NCI-H1092 (cell line): Measurements from ENCODE around the gene TRIM34.
"Not testable (repeated sequence)": the region's sequence is repeated elsewhere in the genome, so short reads cannot be mapped to it uniquely, and the experiment has no call there.

ENCODE experiments used
- DNase-seq: peaks from one replicate; lab custom pipeline; 2025; lab: John Stamatoyannopoulos, UW

The TRIM34 gene

GRCh38 chr11:5684036-5684645, 59.3 kb downstream of the TRIM34 start:
- no peak for DNase-seq

GRCh38 chr11:5684646-5685362, 60.0 kb downstream of the TRIM34 start, which contains the start of gene TRIM5:
Gene TRIM5 (minus strand): TSS chr11:5685074. CDS start chr11:5680177, 4,897 bp downstream.
- DNase-seq, result no peak

- no peak for DNase-seq
Measured at GRCh38 chr11:5686426-5686825, 61.6 kb downstream of the TRIM34 start.

GRCh38 chr11:5688482-5688881, 63.7 kb downstream of the TRIM34 start:
- no peak for DNase-seq

DNA sequence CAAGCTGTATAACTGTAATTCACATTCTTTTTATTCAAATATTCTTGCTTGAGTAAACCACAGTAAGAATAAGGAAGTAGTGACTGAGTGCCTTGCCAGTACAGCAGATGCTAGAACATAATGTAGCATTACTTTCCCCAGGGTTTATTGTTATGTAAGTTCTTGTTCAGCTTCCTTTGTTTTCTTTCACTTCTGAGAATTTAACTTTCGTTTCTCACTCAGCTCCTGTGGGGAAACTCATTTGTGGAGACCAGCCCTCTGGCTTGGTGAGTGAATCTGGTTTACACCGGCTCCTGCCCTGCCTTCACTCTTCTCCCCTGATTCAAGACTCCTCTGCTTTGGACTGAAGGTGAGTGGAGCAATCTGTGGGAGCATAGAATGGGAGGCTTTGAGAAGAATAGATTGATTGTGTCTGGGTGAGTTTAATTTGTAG, 64.8 kb downstream of the TRIM34 start, which contains the start of gene TRIM22:
Gene TRIM22 (plus strand): TSS at position 240 of the 433 bp plus-strand sequence. CDS start 6,443 bp downstream, outside the sequence.
- no peak for DNase-seq

- no peak for DNase-seq
Measured at GRCh38 chr11:5690216-5690615, 65.4 kb downstream of the TRIM34 start.

DNA sequence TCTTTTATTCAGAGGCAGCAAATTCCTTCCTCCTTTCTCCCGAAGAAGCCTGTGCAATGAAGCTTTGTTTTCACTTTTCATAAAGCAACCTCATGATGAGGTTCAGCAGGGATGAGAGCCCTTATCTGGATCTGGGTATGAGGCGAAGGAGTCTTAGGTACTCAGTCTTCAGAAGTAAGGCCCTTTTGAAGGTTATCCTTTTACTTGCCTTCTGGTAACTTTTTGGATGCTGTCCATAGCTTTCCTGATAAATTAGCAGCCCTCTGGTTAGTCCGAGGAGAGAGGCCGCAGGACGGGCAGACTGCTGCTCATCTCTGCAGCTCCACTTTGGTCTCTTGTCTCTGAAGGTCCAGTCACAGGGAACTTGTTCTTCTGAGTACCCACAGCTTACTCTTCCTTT, 65.9 kb downstream of the TRIM34 start:
- DNase-seq, result no peak

DNA sequence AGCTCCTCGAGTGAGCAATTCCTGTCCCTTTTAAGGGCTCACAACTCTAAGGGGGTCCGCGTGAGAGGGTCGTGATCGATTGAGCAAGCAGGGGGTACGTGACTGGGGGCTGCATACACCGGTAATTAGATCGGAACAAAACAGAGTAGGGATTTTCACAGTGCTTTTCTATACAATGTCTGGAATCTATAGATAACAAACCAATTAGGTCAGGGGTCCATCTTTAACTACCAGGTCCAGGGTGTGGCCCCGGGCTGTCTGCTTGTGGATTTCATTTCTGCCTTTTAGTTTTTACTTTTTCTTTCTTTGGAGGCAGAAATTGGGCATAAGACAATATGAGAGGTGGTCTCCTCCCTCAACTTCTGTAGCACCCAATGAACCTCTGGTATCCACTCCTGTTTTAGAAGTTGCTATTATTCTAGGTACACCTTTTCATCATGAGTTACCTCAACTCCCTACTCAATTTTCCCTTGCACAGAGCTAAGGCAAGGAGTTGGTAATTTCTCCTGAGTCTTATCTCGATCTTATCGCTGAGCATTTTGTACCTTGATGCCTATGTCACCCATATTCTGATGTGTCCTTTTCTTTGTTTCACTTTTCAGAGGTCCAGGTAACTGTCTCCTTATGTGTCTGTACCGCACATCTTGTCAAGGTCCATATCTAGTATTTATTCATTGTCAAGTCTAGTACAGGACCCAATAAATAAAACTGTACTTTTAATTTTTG, 66.6 kb downstream of the TRIM34 start:
- DNase-seq, result not testable (repeated sequence)

- no peak for DNase-seq
Measured at GRCh38 chr11:5691964-5692361, 67.2 kb downstream of the TRIM34 start.
